ENCODE measurements around the gene ENOX1.

Gene ENOX1

GRCh38 chr13:43484432-43485225 lies 302.1 kb downstream of the ENOX1 start:
- TF ChIP-seq CTCF (IDR thresholded peaks at IDR 0.05; ENCODE audit: control insufficient read depth, extremely low read depth, insufficient read depth) = no peak
- no peak overlapping the region for H3K4me3 ChIP-seq (ENCODE audit: low read depth, low read length)
- DNase-seq (ENCODE audit: low read depth) = no peak

- no peak for TF ChIP-seq CTCF (IDR thresholded peaks at IDR 0.05; ENCODE audit: control insufficient read depth, extremely low read depth, insufficient read depth)
- no peak for DNase-seq (ENCODE audit: low read depth)
- no peak overlapping the region for H3K4me3 ChIP-seq (ENCODE audit: low read depth, low read length)
Observed at GRCh38 chr13:43483930-43484329, 302.8 kb downstream of the ENOX1 start.

- no peak for TF ChIP-seq CTCF (IDR thresholded peaks at IDR 0.05; ENCODE audit: control insufficient read depth, extremely low read depth, insufficient read depth)
- H3K4me3 ChIP-seq (ENCODE audit: low read depth, low read length) = no peak overlapping the region
- no peak for DNase-seq (ENCODE audit: low read depth)
Observed at GRCh38 chr13:43482641-43483040, 304.1 kb downstream of the ENOX1 start.

- no peak for TF ChIP-seq CTCF (IDR thresholded peaks at IDR 0.05; ENCODE audit: control insufficient read depth, extremely low read depth, insufficient read depth)
- DNase-seq (ENCODE audit: low read depth) = no peak
- H3K4me3 ChIP-seq (ENCODE audit: low read depth, low read length) = no peak overlapping the region
Observed at GRCh38 chr13:43482026-43482425, 304.7 kb downstream of the ENOX1 start.

GRCh38 chr13:43478902-43479301 lies 307.9 kb downstream of the ENOX1 start:
- TF ChIP-seq CTCF (IDR thresholded peaks at IDR 0.05; ENCODE audit: control insufficient read depth, extremely low read depth, insufficient read depth) = no peak
- DNase-seq (ENCODE audit: low read depth) = no peak
- H3K4me3 ChIP-seq (ENCODE audit: low read depth, low read length) = no peak overlapping the region

GRCh38 chr13:43478211-43478610 lies 308.6 kb downstream of the ENOX1 start:
- DNase-seq (ENCODE audit: low read depth) = peak; percentile 47
- TF ChIP-seq CTCF (IDR thresholded peaks at IDR 0.05; ENCODE audit: control insufficient read depth, extremely low read depth, insufficient read depth) = no peak
- H3K4me3 ChIP-seq (ENCODE audit: low read depth, low read length) = peak overlapping the region; percentile 20; the same call in 1 of the 2 replicates

- no peak for DNase-seq (ENCODE audit: low read depth)
- no peak overlapping the region for H3K4me3 ChIP-seq (ENCODE audit: low read depth, low read length)
- no peak for TF ChIP-seq CTCF (IDR thresholded peaks at IDR 0.05; ENCODE audit: control insufficient read depth, extremely low read depth, insufficient read depth)
Observed at GRCh38 chr13:43475140-43475539, 311.6 kb downstream of the ENOX1 start.
